ENCODE results near the gene DVL2.

The DVL2 gene

DNA sequence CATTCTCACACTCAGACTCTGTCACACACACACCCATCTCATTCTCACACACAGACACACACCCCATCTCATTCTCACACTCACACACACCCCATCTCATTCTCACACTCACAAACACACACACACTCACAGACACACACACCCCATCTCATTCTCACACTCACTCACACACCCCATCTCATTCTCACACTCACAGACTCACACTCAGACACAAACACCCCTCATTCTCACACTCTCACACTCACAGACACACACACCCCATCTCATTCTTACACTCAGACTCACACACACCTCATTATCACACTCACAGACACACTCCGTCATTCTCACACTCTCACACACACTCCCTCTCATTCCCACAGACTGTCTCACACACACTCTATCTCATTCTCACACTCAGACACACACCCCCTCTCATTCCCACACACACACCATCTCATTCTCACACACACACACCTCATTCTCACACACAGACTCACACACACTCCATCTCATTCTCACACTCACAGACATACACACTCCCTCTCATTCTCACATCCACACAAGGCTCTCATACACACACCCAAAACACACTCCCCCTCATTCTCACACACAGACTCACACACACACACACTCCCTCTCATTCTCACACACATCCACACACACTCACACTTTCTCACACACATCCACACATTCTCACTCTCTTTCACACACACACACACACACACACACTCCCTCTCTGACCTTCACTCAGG, 58.0 kb downstream of the DVL2 start:
- no peak for DNase-seq (ENCODE audit: low read depth in 2 of 2, low spot score in 1 of 2)
